ENCODE measurements around the gene AGTRAP. TPM values are rescaled to one million over a fixed set of nuclear protein-coding genes. Genes with fewer than 3 reads are reported as not detected.

The AGTRAP gene
- total RNA-seq, 1 experiment from 2014 or later, result 77.7 TPM

DNA sequence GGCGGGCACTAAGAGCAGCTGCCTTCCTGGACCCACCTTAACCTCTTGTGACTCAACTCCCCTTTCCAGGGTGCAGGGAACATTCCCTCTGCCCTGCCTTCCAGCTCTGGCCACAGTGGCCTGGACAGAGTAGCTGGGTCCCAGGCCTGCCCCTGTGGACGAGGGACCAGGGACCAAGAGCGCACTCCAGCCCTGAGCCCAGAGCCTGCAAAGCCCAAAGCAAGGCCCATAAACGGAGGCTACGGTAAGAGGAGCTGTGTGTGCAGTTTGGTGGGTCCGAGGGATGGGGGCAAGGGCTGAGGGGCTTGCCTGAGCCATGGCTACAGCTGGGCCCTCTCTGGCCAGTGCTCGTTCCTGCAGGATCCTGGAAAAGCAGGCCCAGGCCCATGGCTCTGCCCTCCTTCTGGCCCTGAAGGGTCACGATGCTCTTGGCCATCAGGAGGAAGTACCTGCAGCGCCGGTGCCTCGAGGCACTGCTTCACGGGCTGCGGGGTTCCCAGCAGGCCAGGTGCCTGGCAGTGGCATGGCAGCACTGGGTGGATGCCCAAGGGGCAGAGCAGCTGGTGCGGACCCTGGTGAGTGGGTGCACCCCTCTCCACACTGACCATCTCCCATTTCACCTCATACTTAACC lies 52.0 kb downstream of the AGTRAP start:
- Histone ChIP-seq H3K36me3 (ENCODE audit: low read depth) (no peaks in the 10 kb centered on the region), H3K27me3 (ENCODE audit: insufficient read depth, low read depth) (no peaks in the 10 kb centered on the region), H3K9me2 (ENCODE audit: insufficient read depth) (no peaks in the 10 kb centered on the region), H3K4me3 (no peak overlapping the region), H4K20me1 (ENCODE audit: insufficient read depth) (no peaks in the 10 kb centered on the region), H3F3A (ENCODE audit: insufficient read depth, low read depth) (no peaks in the 10 kb centered on the region), H2AFZ (no peak overlapping the region), H3K79me2 (ENCODE audit: low read depth) (no peaks in the 10 kb centered on the region), H3K27ac (no peak overlapping the region), H3K4me2 (no peak overlapping the region), H3K4me1 (replicated peaks; ENCODE audit: insufficient read depth) (peaks cover 4% of the 10 kb centered on the region), H3K9me3 (ENCODE audit: insufficient read depth, low read depth) (no peaks in the 10 kb centered on the region)
- no TSS peak for BruUV-seq (replicated peaks)
- ChIA-PET CTCF (interaction anchor here (0.6 kb wide), 1 partner anchor 40 kb away, joined by 4 read pairs; no protein-coding TSS in a partner anchor), POLR2A (ENCODE audit: unreplicated experiment) (interaction anchor here (0.5 to 0.7 kb wide), 2 partner anchors 19 to 192 kb away, joined by 3 to 5 read pairs; no protein-coding TSS in a partner anchor)
- TF ChIP-seq EZH2 (IDR thresholded peaks at IDR 0.05; ENCODE audit: low read depth), result no peak
- TF ChIP-seq, protein P1, sequence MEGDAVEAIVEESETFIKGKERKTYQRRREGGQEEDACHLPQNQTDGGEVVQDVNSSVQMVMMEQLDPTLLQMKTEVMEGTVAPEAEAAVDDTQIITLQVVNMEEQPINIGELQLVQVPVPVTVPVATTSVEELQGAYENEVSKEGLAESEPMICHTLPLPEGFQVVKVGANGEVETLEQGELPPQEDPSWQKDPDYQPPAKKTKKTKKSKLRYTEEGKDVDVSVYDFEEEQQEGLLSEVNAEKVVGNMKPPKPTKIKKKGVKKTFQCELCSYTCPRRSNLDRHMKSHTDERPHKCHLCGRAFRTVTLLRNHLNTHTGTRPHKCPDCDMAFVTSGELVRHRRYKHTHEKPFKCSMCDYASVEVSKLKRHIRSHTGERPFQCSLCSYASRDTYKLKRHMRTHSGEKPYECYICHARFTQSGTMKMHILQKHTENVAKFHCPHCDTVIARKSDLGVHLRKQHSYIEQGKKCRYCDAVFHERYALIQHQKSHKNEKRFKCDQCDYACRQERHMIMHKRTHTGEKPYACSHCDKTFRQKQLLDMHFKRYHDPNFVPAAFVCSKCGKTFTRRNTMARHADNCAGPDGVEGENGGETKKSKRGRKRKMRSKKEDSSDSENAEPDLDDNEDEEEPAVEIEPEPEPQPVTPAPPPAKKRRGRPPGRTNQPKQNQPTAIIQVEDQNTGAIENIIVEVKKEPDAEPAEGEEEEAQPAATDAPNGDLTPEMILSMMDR (conservative IDR thresholded peaks at IDR 0.05), result no peak
- DNase-seq, result no peak
- intact Hi-C loops (cut with micrococcal nuclease; ENCODE audit: unreplicated experiment), result loop anchor here (1.0 to 5.0 kb wide), 3 partner anchors 17 to 51 kb away; partner anchors contain the start of genes AGTRAP and MTHFR

DNA sequence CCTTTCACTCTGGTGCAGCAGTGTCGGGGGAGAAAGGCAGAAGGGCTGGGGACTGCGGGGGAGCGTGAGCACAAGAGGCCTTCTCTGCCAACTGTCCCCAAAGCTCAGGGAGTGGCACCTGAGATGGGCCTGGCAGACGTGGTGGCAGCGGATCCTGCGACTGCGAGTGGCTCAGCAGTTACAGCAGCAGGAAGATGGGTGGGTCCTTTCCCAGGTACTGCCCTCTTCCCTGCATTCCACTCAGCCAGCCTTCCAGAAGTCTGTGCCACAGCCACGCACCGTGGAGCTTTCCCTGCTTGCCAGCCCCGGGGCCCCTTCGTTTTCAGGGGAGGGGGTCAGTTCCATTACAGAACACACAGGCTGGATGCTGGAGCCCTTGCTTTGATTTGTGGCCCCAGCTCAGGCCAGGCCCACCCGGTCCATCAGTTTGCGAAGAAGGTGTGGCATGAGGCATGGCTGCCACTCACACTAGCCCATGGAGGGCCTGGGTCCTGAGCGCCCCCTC lies 52.7 kb downstream of the AGTRAP start:
- DNase-seq, result no peak
- Histone ChIP-seq H3K4me1 (replicated peaks; ENCODE audit: insufficient read depth) (peaks cover 4% of the 10 kb centered on the region), H3F3A (ENCODE audit: insufficient read depth, low read depth) (no peaks in the 10 kb centered on the region), H3K27ac (no peak overlapping the region), H3K4me3 (no peak overlapping the region), H3K9me2 (ENCODE audit: insufficient read depth) (no peaks in the 10 kb centered on the region), H3K79me2 (ENCODE audit: low read depth) (no peaks in the 10 kb centered on the region), H3K27me3 (ENCODE audit: insufficient read depth, low read depth) (no peaks in the 10 kb centered on the region), H4K20me1 (ENCODE audit: insufficient read depth) (no peaks in the 10 kb centered on the region), H3K9me3 (ENCODE audit: insufficient read depth, low read depth) (no peaks in the 10 kb centered on the region), H2AFZ (no peak overlapping the region), H3K4me2 (no peak overlapping the region), H3K36me3 (ENCODE audit: low read depth) (no peaks in the 10 kb centered on the region)
- POLR2A ChIA-PET (ENCODE audit: unreplicated experiment), result no interaction called here
- intact Hi-C loops (cut with micrococcal nuclease; ENCODE audit: unreplicated experiment), result loop anchor here (5.0 kb wide), 2 partner anchors 34 to 51 kb away; partner anchors contain the start of gene AGTRAP
- no TSS peak for BruUV-seq (replicated peaks)
- CTCF ChIA-PET, result interaction anchor here (0.6 kb wide), 1 partner anchor 40 kb away, joined by 4 read pairs; no protein-coding TSS in a partner anchor
- TF ChIP-seq, protein P1 (conservative IDR thresholded peaks at IDR 0.05), result no peak
- no peak for TF ChIP-seq EZH2 (IDR thresholded peaks at IDR 0.05; ENCODE audit: low read depth)

DNA sequence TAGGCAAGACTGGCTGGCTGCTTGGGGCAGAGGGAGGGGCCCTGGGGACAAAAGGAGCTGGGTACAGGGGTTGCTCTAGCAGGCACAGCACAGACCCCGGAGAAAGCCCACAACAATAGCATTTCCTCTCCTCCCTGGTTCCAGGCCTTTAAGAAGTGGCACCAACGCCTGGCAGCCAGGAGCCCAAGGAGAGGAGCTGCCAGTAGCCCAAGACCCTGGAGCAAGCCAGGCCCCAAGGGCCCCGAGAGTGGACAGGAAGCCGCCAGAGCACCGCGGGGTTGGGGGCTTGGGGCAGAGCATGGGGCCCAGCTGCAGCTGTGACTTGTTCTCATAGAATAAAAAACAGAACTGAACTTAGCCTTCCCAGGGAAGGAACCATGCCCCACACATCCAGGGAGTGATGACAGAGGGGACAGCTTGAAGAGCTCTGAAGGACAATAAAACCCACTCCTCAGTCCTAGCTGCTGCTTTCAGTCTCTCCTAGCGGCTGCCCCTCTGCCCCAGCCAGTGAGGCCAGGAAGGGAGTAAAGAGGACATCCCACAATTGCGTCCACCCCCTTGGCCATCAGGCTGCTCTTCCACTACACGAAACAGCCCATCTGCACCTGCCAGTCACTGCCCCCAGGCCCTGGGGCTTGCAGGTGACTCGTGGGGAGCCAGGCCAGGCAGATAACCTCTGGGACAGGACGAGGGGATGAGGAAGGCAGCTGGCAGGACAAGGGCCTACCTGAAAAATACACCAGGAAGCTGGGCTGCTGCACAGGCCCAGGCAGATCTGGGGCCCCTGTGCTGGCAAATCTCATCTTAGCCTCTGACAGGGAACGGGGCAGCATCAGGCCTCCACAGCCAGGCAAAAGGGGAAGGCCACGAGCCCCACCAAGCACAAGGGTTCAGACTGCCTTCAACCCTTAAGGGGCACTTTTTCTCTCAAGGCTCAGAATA lies 53.5 kb downstream of the AGTRAP start:
- Histone ChIP-seq H3K9me2 (ENCODE audit: insufficient read depth) (no peaks in the 10 kb centered on the region), H3K27me3 (ENCODE audit: insufficient read depth, low read depth) (no peaks in the 10 kb centered on the region), H3K4me1 (replicated peaks; ENCODE audit: insufficient read depth) (peaks cover 4% of the 10 kb centered on the region), H3K4me3 (no peak overlapping the region), H3K4me2 (no peak overlapping the region), H3K79me2 (ENCODE audit: low read depth) (no peaks in the 10 kb centered on the region), H4K20me1 (ENCODE audit: insufficient read depth) (no peaks in the 10 kb centered on the region), H3K36me3 (ENCODE audit: low read depth) (no peaks in the 10 kb centered on the region), H3K27ac (no peak overlapping the region), H2AFZ (no peak overlapping the region), H3F3A (ENCODE audit: insufficient read depth, low read depth) (no peaks in the 10 kb centered on the region), H3K9me3 (ENCODE audit: insufficient read depth, low read depth) (no peaks in the 10 kb centered on the region)
- TF ChIP-seq, protein P1 (conservative IDR thresholded peaks at IDR 0.05), result no peak
- TF ChIP-seq EZH2 (IDR thresholded peaks at IDR 0.05; ENCODE audit: low read depth), result no peak
- POLR2A ChIA-PET (ENCODE audit: unreplicated experiment), result no interaction called here
- no peak for DNase-seq
- intact Hi-C loops (cut with micrococcal nuclease; ENCODE audit: unreplicated experiment), result loop anchor here (5.0 kb wide), 2 partner anchors 33 to 52 kb away; partner anchors contain the start of gene AGTRAP
- CTCF ChIA-PET, result no interaction called here
- no TSS peak for BruUV-seq (replicated peaks)

All from PC-9 (cell line).